Measurements from ENCODE around the gene IFT22.
A peak's percentile ranks its signal among the peaks of the same experiment; 100 is the strongest.
"Not testable (repeated sequence)": the region's sequence is repeated elsewhere in the genome, so short reads cannot be mapped to it uniquely, and the experiment has no call there.

DNA sequence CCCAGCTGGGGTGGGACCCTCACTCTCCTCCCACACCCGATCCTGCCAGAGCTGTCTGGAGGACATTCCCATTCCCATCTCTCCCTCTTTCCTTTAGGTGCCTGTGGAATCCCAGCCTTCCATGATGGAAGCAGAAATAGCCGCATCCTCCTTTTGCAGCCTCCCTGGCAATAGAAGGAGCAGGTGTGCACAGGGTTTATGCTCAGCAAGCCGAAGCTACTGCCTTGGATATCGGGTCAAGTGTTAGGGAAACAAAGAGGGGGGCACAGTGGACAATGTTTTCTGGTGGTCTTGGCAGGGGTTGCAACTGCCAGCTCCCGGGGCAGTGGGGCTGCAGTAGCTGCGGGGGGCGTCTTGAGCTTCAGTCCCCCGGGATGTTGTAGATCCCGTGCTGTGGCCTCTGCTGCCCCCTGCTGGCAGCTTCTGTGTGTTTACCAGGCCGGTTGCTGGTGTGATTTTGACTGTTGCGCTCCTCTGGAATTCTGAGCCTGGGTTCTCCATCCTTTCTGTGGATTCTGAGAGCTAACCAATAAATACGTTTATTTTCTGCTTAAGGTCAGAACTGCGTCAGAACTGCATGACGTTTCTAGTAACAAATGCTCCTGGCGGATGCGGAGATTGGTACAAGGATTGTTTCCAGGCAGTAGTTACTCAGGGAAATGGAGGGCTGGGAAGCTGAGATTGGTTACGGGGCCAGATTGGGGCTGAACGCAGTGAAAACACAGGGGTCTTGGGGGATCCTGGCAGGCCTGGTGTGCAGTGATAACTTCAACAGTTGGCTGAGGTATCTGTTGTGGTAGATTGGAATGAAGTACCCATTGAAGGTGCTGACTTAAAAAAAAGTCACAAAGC is 31.2 kb downstream of the IFT22 start:
- TF ChIP-seq, protein P1, sequence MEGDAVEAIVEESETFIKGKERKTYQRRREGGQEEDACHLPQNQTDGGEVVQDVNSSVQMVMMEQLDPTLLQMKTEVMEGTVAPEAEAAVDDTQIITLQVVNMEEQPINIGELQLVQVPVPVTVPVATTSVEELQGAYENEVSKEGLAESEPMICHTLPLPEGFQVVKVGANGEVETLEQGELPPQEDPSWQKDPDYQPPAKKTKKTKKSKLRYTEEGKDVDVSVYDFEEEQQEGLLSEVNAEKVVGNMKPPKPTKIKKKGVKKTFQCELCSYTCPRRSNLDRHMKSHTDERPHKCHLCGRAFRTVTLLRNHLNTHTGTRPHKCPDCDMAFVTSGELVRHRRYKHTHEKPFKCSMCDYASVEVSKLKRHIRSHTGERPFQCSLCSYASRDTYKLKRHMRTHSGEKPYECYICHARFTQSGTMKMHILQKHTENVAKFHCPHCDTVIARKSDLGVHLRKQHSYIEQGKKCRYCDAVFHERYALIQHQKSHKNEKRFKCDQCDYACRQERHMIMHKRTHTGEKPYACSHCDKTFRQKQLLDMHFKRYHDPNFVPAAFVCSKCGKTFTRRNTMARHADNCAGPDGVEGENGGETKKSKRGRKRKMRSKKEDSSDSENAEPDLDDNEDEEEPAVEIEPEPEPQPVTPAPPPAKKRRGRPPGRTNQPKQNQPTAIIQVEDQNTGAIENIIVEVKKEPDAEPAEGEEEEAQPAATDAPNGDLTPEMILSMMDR (IDR thresholded peaks at IDR 0.05; ENCODE audit: low read depth, low read length), result peak; percentile 64
- not testable (repeated sequence) for TF ChIP-seq EZH2phosphoT487 (IDR thresholded peaks at IDR 0.05; ENCODE audit: low read depth)

Data from OCI-LY3 (cell line).